NCI-H774 (cell line): ENCODE results near the gene TIAL1.
"Not testable (repeated sequence)": the region's sequence is repeated elsewhere in the genome, so short reads cannot be mapped to it uniquely, and the experiment has no call there.

Source experiments
- DNase-seq: peaks from one replicate; lab custom pipeline; 2025; lab: John Stamatoyannopoulos, UW

The TIAL1 gene

DNA sequence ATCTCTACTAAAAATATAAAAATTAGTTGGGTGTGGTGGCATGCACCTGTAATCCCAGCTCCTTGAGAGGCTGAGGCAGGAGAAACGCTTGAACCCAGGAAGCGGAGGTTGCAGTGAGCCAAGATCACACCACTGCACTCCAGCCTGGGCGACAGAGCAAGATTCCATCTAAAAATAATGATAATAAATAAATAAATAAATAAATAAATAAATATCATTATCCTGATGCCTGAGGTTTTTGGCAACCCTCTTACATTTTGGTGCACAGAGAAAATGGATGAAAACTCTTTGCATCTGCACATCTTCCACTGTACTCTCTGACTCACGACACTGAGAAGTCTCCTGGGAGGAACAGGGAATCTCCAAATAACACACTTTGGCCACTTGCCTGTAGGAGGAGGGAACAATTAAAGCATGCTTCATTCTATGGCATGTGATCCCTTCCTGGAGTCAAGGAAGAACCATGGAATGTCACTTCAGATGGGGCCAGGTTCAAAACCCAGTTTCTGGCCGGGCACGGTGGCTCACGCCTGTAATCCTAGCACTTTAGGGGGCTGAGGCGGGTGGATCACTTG is 68.0 kb downstream of the TIAL1 start:
- not testable (repeated sequence) for DNase-seq

DNA sequence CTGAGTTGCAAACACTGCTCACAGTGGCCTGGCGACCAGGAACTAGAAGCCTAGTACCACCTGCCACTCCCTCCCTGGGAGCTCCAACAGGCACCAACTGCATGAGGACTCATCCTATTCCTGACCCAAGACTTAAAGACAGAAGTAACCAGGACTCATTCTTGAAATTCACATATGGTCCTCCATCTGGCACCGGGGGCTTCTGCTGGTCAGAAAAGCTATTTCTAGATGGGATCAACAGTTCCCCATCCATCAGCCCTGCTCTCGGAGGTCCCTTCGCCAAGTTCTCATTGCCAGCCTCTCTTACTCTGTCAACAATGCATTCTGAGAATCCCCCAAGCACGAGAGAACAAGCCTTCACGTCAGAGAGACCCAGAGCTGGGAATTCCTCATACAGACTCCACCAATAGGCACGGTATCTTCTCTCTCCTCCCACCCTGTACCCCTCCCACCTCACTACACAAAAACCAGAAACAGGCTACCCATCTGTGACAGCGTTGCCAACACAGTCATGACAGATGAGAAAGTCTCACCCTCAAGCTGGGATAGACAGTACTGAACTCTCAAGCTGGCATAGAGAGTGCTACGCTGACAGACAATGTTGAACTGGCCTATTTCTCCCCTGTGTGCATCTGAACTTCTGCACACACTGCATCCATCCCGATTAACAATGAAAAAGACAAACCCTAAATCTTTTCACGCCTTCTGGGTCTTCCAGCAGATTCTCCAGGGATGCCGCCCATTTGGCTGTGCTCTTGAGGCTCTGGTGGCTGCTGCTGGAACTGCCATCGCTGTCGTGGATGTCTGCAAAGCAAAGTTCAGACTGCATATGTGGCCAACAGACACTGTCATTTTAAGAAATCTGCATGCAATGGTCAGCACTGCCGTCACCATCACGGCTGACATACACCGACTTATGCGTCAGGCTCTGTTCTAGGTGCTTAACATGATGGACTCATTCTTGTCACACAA is 69.9 kb downstream of the TIAL1 start:
- DNase-seq = no peak

DNA sequence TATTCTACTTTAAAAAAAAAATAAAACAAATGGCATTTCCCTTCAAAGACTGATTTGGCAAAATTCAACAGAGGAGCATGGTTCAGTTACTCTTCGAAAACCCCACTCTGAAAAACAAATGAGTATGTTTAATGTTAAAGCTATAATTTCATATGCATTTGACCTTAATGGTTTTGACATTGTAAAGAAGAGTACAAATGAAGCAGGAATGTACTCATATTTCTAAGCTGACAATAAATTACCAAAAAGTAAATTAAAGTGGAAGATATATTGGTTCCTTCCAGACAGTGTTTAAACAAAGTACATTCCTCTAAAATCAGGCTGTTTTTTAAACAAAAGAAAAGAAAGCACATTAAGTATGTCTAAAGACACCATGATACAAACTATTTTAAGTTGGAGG is 70.6 kb downstream of the TIAL1 start:
- no peak for DNase-seq

DNA sequence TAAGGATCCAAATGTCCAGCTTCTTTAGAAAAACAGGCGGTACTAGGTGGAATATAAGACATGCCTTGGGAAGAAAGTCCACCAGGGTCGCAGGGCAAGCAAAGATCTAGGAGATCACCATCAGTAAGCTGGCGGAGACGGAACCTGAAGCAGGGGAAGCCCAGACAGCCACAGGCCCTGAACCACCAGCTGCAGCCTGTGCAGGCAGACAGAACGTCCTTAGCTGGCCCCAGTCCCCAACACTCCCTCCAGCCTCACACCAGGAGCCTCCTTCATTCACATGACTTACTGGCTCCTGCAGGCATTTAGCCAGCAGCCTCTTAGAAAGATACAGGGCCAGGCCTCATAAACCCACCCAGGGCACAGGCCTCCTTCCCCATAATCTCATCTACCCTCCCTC is 71.6 kb downstream of the TIAL1 start:
- DNase-seq = no peak

DNA sequence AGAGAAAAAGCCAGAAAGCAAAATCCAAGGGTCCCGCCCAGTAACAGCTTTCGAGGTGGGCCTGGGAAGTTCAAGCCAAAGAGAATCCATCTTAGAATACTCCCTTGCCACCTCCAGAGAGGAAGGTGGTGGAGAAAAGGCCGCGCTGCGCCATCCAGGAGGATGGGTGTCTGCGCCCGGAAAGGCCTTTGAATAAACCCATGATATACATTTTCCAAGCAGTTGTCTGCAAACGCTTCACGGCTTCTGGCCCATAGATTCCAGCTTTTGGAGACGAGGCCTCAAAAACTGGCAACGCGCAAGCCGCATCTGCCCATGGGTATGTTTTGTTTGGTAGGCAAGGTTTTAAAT is 72.1 kb downstream of the TIAL1 start:
- no peak for DNase-seq

DNA sequence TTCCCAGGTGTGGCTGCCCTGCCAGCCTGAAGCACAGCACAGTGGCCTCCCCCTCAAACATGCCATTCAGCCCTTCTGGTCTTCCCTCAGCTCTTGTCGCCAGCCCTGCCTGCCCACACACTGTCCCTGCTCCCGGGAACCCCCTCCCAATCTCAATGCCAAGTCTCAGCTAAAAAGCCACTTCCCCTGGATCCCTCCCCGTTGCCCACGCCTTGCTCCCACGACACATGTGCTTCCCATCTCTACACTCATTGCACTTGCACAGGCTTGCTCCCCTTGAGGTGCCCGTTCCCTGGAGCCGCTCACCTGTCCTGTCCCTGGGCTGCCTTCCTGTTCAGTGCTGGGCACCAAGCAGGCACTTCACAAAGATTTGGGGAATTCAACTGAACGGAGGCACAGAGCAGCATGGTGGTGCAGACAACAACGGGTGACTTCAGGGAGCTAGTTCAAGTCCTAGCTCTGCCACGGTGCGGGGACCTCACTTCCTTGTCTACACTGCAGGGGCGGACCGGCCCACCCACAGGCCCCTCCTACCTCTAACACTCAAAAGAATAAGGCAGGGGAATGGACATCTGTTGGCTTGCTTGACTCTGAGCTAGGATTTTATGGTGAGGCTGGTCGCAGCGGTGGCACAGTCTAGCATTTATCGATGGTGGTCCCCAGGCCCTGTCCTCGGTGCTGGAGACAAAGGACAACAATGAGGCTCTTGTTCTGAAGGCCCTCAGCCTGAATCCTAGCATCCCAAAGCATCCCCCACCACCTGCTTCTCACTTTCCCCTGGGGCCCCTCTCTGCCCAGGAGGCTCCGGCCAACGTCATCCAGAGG is 72.7 kb downstream of the TIAL1 start:
- no peak for DNase-seq
